NT2/D1 (cell line): Measurements from ENCODE around the gene KCTD12.

Experiments
- DNase-seq: peaks from one replicate; pipeline ENCODE4 v3.0.0-alpha.2; 2011; ENCODE audit warnings: low read depth, low spot score
- H3K27me3 ChIP-seq: 2 replicates; pipeline ENCODE4 v1.6.0; 2011; ENCODE audit warnings: mild to moderate bottlenecking; ENCODE audit not compliant: insufficient read length, insufficient read depth
- H3K36me3 ChIP-seq: 2 replicates; pipeline ENCODE4 v1.6.1; 2011; ENCODE audit warnings: mild to moderate bottlenecking, low read length, mixed read lengths; ENCODE audit not compliant: insufficient read depth, insufficient read length
- H3K4me1 ChIP-seq: 2 replicates; pipeline ENCODE4 v1.5.1; 2011; ENCODE audit not compliant: insufficient read depth, insufficient read length
- H3K4me3 ChIP-seq: 2 replicates; pipeline ENCODE4 v1.5.1; 2011; ENCODE audit warnings: low read depth; ENCODE audit not compliant: insufficient read length
- H3K9ac ChIP-seq: 2 replicates; pipeline ENCODE4 v1.6.0; 2011; ENCODE audit warnings: low read depth; ENCODE audit not compliant: insufficient read length
- H3K9me3 ChIP-seq: 2 replicates; pipeline ENCODE4 v1.5.1; 2011; ENCODE audit warnings: mild to moderate bottlenecking, low read length; ENCODE audit not compliant: insufficient read depth
- SUZ12 ChIP-seq: IDR thresholded peaks from 2 replicates; pipeline ENCODE4 v1.6.1; 2011; ENCODE audit not compliant: insufficient read length, insufficient read depth; ENCODE audit errors: extremely low read depth
- YY1 ChIP-seq: IDR thresholded peaks from 2 replicates; pipeline ENCODE4 v1.6.1; 2011; ENCODE audit not compliant: insufficient read length, insufficient read depth
- ZNF274 ChIP-seq: IDR thresholded peaks from 2 replicates; pipeline ENCODE4 v1.6.1; 2011; ENCODE audit warnings: mild to moderate bottlenecking, low read depth, low read length

The KCTD12 gene

GRCh38 chr13:76887076-76887563, 915 bp upstream of the KCTD12 start:
- Histone ChIP-seq H3K9ac (peak overlapping the region; percentile 61), H3K4me3 (peak overlapping the region; percentile 36), H3K9me3 (no peaks in the 10 kb centered on the region), H3K4me1 (no peaks in the 10 kb centered on the region), H3K27me3 (peaks cover 24% of the 10 kb centered on the region), H3K36me3 (peaks cover 3% of the 10 kb centered on the region)
- TF ChIP-seq ZNF274 (no peak), YY1 (no peak), SUZ12 (no peak)
- no peak for DNase-seq

GRCh38 chr13:76886005-76886291, 257 bp downstream of the KCTD12 start:
- no peak for DNase-seq
- Histone ChIP-seq H3K4me3 (peak overlapping the region; percentile 70), H3K9ac (peak overlapping the region; percentile 85), H3K27me3 (peaks cover 24% of the 10 kb centered on the region), H3K9me3 (no peaks in the 10 kb centered on the region), H3K36me3 (peaks cover 3% of the 10 kb centered on the region), H3K4me1 (no peaks in the 10 kb centered on the region)
- TF ChIP-seq YY1 (no peak), ZNF274 (no peak), SUZ12 (no peak)

- peaks cover 3% of the 10 kb centered on the region for H3K36me3 ChIP-seq
- DNase-seq: peak; percentile 44
- no peaks in the 10 kb centered on the region for H3K9me3 ChIP-seq
- H3K4me3 ChIP-seq: peak overlapping the region; percentile 70
- peak overlapping the region; percentile 85 for H3K9ac ChIP-seq
- TF ChIP-seq YY1: no peak
- TF ChIP-seq SUZ12: no peak
- TF ChIP-seq ZNF274: no peak
- no peaks in the 10 kb centered on the region for H3K4me1 ChIP-seq
- H3K27me3 ChIP-seq: peaks cover 24% of the 10 kb centered on the region
Measured at GRCh38 chr13:76885203-76886004, 801 bp downstream of the KCTD12 start.

- TF ChIP-seq YY1 (no peak), SUZ12 (no peak), ZNF274 (no peak)
- Histone ChIP-seq H3K9ac (peak overlapping the region; percentile 85), H3K27me3 (peaks cover 24% of the 10 kb centered on the region), H3K36me3 (peaks cover 3% of the 10 kb centered on the region), H3K4me1 (no peaks in the 10 kb centered on the region), H3K4me3 (peak overlapping the region; percentile 70), H3K9me3 (no peaks in the 10 kb centered on the region)
- no peak for DNase-seq
Measured at GRCh38 chr13:76884907-76885202, 1.4 kb downstream of the KCTD12 start.

GRCh38 chr13:76884186-76884906, 1.9 kb downstream of the KCTD12 start:
- Histone ChIP-seq H3K4me3 (peak overlapping the region; percentile 70), H3K27me3 (peaks cover 24% of the 10 kb centered on the region), H3K9ac (peak overlapping the region; percentile 85), H3K4me1 (no peaks in the 10 kb centered on the region), H3K36me3 (peaks cover 3% of the 10 kb centered on the region), H3K9me3 (no peaks in the 10 kb centered on the region)
- no peak for DNase-seq
- TF ChIP-seq YY1: no peak
- TF ChIP-seq SUZ12: no peak
- TF ChIP-seq ZNF274: no peak

GRCh38 chr13:76883236-76883635, 3.0 kb downstream of the KCTD12 start:
- DNase-seq: no peak
- Histone ChIP-seq H3K36me3 (peaks cover 3% of the 10 kb centered on the region), H3K9me3 (no peaks in the 10 kb centered on the region), H3K9ac (no peak overlapping the region), H3K4me1 (no peaks in the 10 kb centered on the region), H3K4me3 (no peak overlapping the region), H3K27me3 (peaks cover 19% of the 10 kb centered on the region)
- no peak for TF ChIP-seq SUZ12
- no peak for TF ChIP-seq YY1
- no peak for TF ChIP-seq ZNF274

GRCh38 chr13:76882431-76882830, 3.8 kb downstream of the KCTD12 start:
- no peak for DNase-seq
- Histone ChIP-seq H3K9me3 (no peaks in the 10 kb centered on the region), H3K9ac (no peak overlapping the region), H3K4me1 (no peaks in the 10 kb centered on the region), H3K4me3 (no peak overlapping the region), H3K27me3 (peaks cover 11% of the 10 kb centered on the region), H3K36me3 (peaks cover 3% of the 10 kb centered on the region)
- no peak for TF ChIP-seq YY1
- TF ChIP-seq ZNF274: no peak
- no peak for TF ChIP-seq SUZ12

- H3K4me1 ChIP-seq: no peaks in the 10 kb centered on the region
- no peaks in the 10 kb centered on the region for H3K9me3 ChIP-seq
- TF ChIP-seq ZNF274: no peak
- TF ChIP-seq SUZ12: no peak
- TF ChIP-seq YY1: no peak
- no peak for DNase-seq
- no peak overlapping the region for H3K9ac ChIP-seq
- H3K27me3 ChIP-seq: peaks cover 4% of the 10 kb centered on the region
- no peak overlapping the region for H3K4me3 ChIP-seq
- peaks cover 3% of the 10 kb centered on the region for H3K36me3 ChIP-seq
Measured at GRCh38 chr13:76879883-76880270, 6.3 kb downstream of the KCTD12 start.
